ENCODE results near the gene GCNA. TPM values are rescaled to one million over a fixed set of nuclear protein-coding genes. Genes with fewer than 3 reads are reported as not detected.

The GCNA gene
- total and polyA plus RNA-seq, 2 experiments from 2014 or later = 1.2 to 1.5 TPM

DNA sequence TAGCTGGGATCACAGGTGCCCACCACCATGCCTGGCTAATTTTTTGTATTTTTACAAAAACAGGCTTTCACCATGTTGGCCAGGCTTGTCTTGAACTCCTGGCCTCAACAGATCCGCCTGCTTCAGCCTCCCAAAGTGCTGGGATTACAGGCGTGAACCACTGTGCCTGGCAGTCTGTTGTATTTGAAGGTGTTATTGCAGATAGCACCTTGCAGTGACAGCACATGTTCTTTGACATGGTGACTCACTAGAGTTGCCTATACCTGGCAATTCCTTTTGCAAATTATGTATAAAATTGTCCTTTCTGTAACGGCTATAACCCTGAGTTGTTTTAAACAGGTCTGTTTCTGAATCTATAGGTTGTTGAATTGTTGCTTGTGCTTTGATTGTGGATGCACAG is 37.4 kb upstream of the GCNA start:
- Mint-ChIP-seq H3K9me3 (no peaks in the 10 kb centered on the region), H3K36me3 (ENCODE audit: low read depth) (peaks cover 55% of the 10 kb centered on the region), H3K27ac (peak overlapping the region; percentile 82; the same call in 1 of the 2 replicates), H3K27me3 (ENCODE audit: insufficient read depth, low read depth, poor library complexity) (peaks cover 1% of the 10 kb centered on the region), H3K4me1 (peaks cover 38% of the 10 kb centered on the region), H3K4me3 (peak overlapping the region; percentile 26; the same call in 2 of the 3 replicates)
- Histone ChIP-seq H3K79me2 (replicated peaks; ENCODE audit: insufficient read depth) (peaks cover 98% of the 10 kb centered on the region), H3K4me3 (no peak overlapping the region), H3K27me3 (ENCODE audit: insufficient read depth) (no peaks in the 10 kb centered on the region), H4K20me1 (replicated peaks; ENCODE audit: insufficient read depth) (peaks cover 52% of the 10 kb centered on the region), H3K9me2 (ENCODE audit: insufficient read depth) (no peaks in the 10 kb centered on the region), H3K4me1 (ENCODE audit: insufficient read depth) (peaks cover 21% of the 10 kb centered on the region), H3K27ac (ENCODE audit: low read depth) (0 out of 2 replicates have a peak overlapping the region, but pooled peaks have one; percentile 39), H3K4me2 (peak overlapping the region; percentile 65), H3K36me3 (ENCODE audit: insufficient read depth) (peaks cover 20% of the 10 kb centered on the region; the same call in 1 of the 2 replicates), H3F3A (replicated peaks; ENCODE audit: low read depth) (no peaks in the 10 kb centered on the region), H2AFZ (no peak overlapping the region)
- DNase-seq (ENCODE audit: low spot score) = no peak
- TF ChIP-seq ZNF331 (CRISPR knock-in tag; IDR thresholded peaks at IDR 0.05; ENCODE audit: low read depth) (no peak), NANOG (IDR thresholded peaks at IDR 0.05; ENCODE audit: borderline replicate concordance) (no peak)
- TF ChIP-seq, protein P1, sequence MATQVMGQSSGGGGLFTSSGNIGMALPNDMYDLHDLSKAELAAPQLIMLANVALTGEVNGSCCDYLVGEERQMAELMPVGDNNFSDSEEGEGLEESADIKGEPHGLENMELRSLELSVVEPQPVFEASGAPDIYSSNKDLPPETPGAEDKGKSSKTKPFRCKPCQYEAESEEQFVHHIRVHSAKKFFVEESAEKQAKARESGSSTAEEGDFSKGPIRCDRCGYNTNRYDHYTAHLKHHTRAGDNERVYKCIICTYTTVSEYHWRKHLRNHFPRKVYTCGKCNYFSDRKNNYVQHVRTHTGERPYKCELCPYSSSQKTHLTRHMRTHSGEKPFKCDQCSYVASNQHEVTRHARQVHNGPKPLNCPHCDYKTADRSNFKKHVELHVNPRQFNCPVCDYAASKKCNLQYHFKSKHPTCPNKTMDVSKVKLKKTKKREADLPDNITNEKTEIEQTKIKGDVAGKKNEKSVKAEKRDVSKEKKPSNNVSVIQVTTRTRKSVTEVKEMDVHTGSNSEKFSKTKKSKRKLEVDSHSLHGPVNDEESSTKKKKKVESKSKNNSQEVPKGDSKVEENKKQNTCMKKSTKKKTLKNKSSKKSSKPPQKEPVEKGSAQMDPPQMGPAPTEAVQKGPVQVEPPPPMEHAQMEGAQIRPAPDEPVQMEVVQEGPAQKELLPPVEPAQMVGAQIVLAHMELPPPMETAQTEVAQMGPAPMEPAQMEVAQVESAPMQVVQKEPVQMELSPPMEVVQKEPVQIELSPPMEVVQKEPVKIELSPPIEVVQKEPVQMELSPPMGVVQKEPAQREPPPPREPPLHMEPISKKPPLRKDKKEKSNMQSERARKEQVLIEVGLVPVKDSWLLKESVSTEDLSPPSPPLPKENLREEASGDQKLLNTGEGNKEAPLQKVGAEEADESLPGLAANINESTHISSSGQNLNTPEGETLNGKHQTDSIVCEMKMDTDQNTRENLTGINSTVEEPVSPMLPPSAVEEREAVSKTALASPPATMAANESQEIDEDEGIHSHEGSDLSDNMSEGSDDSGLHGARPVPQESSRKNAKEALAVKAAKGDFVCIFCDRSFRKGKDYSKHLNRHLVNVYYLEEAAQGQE (IDR thresholded peaks at IDR 0.05; ENCODE audit: unreplicated experiment) = no peak
- no peak for ATAC-seq

DNA sequence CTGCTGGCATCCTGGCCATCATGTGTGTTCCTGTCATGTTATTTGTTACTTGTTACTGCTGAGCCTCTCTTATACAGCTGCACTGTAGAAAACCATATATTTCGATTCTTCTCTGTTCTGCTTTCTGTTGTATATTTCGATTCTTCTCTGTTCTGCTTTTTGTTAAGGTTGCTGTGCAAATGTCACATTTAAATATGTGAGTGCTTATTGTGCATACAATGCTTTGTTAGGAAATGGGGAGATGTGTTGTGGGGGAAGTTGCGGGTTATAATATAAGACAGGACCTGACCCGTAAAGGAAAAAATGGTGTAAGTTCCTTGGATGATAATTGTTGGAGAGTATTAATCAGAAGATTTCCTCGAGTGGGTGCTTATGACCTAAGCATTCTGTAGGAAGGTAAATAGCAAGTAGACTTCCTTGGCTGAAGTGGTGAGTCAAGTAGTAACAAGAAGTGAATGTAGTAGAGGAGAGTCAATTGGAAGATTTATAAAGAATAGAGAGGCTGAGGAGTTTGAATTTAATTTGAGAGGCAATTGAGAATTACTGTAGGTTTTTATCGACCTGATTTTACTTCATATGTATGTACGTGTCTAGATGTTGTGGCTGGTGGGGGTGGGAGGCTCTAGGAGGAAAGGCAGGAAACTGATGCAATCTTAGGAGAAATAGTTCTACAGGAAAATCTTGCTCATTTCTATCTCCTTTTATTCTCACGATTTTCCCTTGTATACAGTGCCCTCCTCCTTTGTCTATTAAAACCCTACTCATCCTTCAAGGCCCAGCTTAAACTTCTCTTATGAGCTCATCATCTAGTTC is 36.8 kb upstream of the GCNA start:
- Mint-ChIP-seq H3K27me3 (ENCODE audit: insufficient read depth, low read depth, poor library complexity) (peaks cover 1% of the 10 kb centered on the region), H3K27ac (peak overlapping the region; percentile 82), H3K36me3 (ENCODE audit: low read depth) (peaks cover 56% of the 10 kb centered on the region), H3K4me3 (peak overlapping the region; percentile 26), H3K9me3 (no peaks in the 10 kb centered on the region), H3K4me1 (peaks cover 40% of the 10 kb centered on the region)
- Histone ChIP-seq H4K20me1 (replicated peaks; ENCODE audit: insufficient read depth) (peaks cover 46% of the 10 kb centered on the region), H3K27me3 (ENCODE audit: insufficient read depth) (no peaks in the 10 kb centered on the region), H3K4me1 (ENCODE audit: insufficient read depth) (peaks cover 18% of the 10 kb centered on the region), H3K79me2 (replicated peaks; ENCODE audit: insufficient read depth) (peaks cover 97% of the 10 kb centered on the region), H3F3A (replicated peaks; ENCODE audit: low read depth) (no peaks in the 10 kb centered on the region), H3K9me2 (ENCODE audit: insufficient read depth) (no peaks in the 10 kb centered on the region), H2AFZ (no peak overlapping the region), H3K36me3 (ENCODE audit: insufficient read depth) (peaks cover 20% of the 10 kb centered on the region; the same call in 1 of the 2 replicates), H3K27ac (ENCODE audit: low read depth) (peak overlapping the region; percentile 45; the same call in 1 of the 2 replicates), H3K4me2 (peak overlapping the region; percentile 65), H3K4me3 (peak overlapping the region; percentile 32; the same call in 1 of the 2 replicates)
- ATAC-seq = no peak
- TF ChIP-seq NANOG (IDR thresholded peaks at IDR 0.05; ENCODE audit: borderline replicate concordance) = no peak
- no peak for TF ChIP-seq ZNF114 (CRISPR knock-in tag; IDR thresholded peaks at IDR 0.05)
- TF ChIP-seq POLR2AphosphoS5 (IDR thresholded peaks at IDR 0.05; ENCODE audit: low read depth) = no peak
- TF ChIP-seq, protein P2, sequence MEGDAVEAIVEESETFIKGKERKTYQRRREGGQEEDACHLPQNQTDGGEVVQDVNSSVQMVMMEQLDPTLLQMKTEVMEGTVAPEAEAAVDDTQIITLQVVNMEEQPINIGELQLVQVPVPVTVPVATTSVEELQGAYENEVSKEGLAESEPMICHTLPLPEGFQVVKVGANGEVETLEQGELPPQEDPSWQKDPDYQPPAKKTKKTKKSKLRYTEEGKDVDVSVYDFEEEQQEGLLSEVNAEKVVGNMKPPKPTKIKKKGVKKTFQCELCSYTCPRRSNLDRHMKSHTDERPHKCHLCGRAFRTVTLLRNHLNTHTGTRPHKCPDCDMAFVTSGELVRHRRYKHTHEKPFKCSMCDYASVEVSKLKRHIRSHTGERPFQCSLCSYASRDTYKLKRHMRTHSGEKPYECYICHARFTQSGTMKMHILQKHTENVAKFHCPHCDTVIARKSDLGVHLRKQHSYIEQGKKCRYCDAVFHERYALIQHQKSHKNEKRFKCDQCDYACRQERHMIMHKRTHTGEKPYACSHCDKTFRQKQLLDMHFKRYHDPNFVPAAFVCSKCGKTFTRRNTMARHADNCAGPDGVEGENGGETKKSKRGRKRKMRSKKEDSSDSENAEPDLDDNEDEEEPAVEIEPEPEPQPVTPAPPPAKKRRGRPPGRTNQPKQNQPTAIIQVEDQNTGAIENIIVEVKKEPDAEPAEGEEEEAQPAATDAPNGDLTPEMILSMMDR (conservative IDR thresholded peaks at IDR 0.05; ENCODE audit: low read depth in 2 of 2) = no peak
- no peak for TF ChIP-seq EZH2phosphoT487 (IDR thresholded peaks at IDR 0.05; ENCODE audit: unreplicated experiment)
- DNase-seq (ENCODE audit: low spot score) = no peak

Measured in GM23338 (cell line).